Fibroblast of mammary gland (primary cell): ENCODE results near the gene NEDD4L.

Source experiments
- DNase-seq: peaks from one replicate; pipeline ENCODE4 v3.0.0-alpha.2; 2010; ENCODE audit warnings: low read depth
- H3K4me3 ChIP-seq: 2 replicates; pipeline ENCODE4 v1.5.1; 2011; ENCODE audit warnings: low read depth, mild to moderate bottlenecking, low read length, moderate library complexity; ENCODE audit not compliant: control insufficient read depth
- TF ChIP-seq, protein P1 (sequence below): conservative IDR thresholded peaks from 2 replicates; pipeline ENCODE4 v1.5.1; 2011; ENCODE audit warnings: low read depth, low read length, inconsistent platforms; ENCODE audit not compliant: control insufficient read depth, insufficient read depth

The NEDD4L gene

DNA sequence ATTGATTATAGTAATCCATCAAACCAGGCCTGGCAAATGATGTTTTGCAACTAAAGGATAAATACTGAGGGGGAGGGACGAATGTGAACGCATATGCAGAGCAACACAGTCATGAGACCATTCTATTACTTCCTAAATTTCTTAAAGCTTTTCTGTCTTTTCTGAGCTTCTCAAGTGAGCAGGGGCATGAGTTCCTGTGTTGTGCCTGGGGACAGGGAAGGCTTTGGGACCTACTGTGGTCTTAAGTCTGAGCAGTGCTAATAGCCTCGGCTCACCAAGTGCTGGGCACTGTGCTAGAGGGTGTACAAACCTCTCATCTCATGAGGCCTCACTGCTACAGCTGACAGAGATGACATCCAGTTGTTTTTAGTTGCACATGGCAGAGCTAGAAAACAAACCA, 182.4 kb downstream of the NEDD4L start:
- TF ChIP-seq, protein P1, sequence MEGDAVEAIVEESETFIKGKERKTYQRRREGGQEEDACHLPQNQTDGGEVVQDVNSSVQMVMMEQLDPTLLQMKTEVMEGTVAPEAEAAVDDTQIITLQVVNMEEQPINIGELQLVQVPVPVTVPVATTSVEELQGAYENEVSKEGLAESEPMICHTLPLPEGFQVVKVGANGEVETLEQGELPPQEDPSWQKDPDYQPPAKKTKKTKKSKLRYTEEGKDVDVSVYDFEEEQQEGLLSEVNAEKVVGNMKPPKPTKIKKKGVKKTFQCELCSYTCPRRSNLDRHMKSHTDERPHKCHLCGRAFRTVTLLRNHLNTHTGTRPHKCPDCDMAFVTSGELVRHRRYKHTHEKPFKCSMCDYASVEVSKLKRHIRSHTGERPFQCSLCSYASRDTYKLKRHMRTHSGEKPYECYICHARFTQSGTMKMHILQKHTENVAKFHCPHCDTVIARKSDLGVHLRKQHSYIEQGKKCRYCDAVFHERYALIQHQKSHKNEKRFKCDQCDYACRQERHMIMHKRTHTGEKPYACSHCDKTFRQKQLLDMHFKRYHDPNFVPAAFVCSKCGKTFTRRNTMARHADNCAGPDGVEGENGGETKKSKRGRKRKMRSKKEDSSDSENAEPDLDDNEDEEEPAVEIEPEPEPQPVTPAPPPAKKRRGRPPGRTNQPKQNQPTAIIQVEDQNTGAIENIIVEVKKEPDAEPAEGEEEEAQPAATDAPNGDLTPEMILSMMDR, result no peak
- H3K4me3 ChIP-seq, result no peak overlapping the region
- no peak for DNase-seq

DNA sequence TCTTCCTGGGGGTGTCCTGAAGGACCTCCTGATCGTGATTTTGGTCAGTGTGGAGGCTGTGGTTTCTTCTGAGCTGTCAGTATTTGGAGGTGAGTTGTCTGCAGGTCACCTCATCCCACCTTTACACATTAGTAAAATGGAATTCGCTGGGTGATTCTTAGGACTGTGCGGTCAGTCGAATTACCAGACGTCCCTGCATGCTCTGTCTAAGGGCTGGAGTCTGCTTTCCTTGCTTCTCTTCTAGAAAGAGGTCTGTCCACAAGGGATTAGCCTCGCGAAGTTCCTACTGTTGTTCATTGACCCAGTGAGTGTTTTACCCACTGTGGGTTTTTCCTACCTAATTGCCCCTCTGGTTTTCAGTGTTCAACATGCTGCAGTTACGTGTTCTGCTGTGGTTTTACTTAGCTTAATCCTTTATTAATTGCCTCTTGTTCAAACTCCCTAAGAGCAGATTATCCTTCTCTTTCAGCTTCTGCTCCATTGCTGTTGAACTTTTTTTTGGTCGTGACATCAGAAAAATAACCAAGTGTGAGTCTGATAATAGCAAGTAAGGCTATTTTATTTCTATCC, 183.4 kb downstream of the NEDD4L start:
- no peak overlapping the region for H3K4me3 ChIP-seq
- TF ChIP-seq, protein P1, result no peak
- no peak for DNase-seq

DNA sequence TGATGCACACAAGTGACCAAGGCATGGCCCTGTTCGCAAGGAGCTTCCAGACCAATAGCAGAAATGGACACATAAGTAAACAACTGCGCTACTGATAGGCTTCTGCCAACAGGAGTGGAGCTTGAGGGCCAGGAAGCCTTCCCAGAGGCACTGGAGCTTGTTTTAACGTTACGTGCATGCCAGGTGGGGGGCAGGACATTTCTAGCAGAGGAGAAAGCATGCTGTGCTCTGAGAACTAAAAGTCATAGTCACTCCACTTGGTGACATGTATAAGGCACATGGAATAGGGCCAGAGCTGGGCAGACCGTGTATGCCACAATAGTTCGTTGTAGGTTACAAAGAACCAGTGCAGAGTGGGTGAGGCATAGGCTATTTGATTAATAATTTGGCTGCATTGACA, 184.2 kb downstream of the NEDD4L start:
- TF ChIP-seq, protein P1, result no peak
- no peak overlapping the region for H3K4me3 ChIP-seq
- DNase-seq, result no peak

DNA sequence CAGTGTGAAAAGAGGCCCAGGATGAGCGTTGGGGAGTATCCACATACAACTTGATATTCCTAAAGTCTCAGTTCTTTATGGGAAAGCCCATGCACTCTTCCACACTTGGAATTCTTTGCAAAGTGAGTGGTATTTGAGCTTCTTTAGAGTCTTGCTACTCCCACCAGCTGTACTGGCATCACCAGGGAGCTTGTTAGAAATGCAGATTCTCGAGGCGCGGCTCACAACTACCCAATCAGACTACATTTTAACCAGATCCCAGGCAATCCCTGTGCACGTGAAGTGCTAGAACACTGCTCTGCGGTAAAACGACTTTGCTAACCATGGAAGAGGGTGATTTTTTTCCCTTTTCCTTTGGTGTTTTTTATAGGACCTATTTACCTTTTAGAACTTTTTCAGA, 184.7 kb downstream of the NEDD4L start:
- DNase-seq, result no peak
- TF ChIP-seq, protein P1, result no peak
- H3K4me3 ChIP-seq, result no peak overlapping the region

DNA sequence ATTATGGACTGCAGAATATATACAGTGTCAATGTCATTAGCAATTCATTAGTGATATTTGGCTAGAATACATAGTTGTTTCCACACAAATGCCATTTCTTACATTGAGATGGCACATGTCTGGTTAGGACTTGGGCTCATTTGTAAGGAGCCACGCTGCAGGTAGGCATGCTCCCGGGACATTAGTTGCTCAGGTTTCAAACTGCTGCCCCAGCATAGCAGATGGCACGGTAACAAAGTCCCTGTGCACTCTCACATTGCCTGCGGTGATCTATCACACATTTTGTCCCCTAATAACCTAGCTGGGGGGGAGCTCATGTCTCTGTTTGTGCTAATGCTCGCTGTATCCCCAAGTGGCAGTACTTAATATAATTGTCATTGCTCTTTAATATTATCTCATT, 185.1 kb downstream of the NEDD4L start:
- TF ChIP-seq, protein P1, result no peak
- DNase-seq, result no peak
- H3K4me3 ChIP-seq, result no peak overlapping the region

DNA sequence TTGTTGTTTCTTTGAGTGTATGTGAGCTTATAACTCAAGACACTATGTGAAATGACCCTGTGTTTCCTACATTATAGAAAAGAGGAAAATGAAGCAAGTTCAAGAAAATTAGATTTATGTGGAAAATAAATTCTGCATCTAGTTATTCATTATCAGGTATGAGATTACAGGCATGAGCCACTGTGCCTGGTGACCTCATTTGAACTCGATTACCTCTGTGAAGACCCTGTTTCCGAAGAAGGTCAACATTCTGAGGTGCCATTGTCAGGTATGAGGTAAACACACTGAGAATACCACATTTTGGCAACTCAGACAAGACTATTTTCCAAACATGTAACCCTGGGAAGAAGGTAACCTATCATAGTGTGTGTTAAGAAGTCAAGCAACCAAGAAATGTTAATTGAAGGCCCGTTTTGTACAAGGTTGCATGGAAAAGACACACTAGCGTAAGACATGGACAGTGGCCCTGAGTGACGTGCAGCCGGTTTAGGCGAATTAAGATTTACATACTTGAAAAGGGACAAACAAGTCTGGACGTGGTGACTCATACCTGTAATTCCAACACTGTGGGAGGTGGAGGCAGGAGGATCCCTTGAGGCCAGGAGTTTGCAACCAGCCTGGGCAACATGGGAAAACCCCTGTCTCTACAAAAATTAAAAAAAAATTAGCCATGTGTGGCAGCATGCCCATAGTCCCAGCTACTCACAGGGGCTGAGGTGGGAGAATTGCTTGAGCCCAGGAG, 186.6 kb downstream of the NEDD4L start:
- DNase-seq, result peak; percentile 46
- no peak overlapping the region for H3K4me3 ChIP-seq
- TF ChIP-seq, protein P1, result no peak
